ENCODE measurements around the gene MAPKAP1.

- no peak for TF ChIP-seq POLR2A (IDR thresholded peaks at IDR 0.05)
- TF ChIP-seq, protein P1, sequence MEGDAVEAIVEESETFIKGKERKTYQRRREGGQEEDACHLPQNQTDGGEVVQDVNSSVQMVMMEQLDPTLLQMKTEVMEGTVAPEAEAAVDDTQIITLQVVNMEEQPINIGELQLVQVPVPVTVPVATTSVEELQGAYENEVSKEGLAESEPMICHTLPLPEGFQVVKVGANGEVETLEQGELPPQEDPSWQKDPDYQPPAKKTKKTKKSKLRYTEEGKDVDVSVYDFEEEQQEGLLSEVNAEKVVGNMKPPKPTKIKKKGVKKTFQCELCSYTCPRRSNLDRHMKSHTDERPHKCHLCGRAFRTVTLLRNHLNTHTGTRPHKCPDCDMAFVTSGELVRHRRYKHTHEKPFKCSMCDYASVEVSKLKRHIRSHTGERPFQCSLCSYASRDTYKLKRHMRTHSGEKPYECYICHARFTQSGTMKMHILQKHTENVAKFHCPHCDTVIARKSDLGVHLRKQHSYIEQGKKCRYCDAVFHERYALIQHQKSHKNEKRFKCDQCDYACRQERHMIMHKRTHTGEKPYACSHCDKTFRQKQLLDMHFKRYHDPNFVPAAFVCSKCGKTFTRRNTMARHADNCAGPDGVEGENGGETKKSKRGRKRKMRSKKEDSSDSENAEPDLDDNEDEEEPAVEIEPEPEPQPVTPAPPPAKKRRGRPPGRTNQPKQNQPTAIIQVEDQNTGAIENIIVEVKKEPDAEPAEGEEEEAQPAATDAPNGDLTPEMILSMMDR (IDR thresholded peaks at IDR 0.05), result no peak
Observed at GRCh38 chr9:125532812-125533594, 174.0 kb downstream of the MAPKAP1 start.
